B cell (primary cell): ENCODE data around the gene SELENBP1.

Experiments
- CTCF ChIP-seq: fragments of 200-600 bp; IDR thresholded peaks from one replicate; pipeline ENCODE4 v1.8.0; 2022; ENCODE audit warnings: antibody characterized with exemption, mild to moderate bottlenecking
- EZH2 ChIP-seq: IDR thresholded peaks from 2 replicates; pipeline ENCODE4 v1.6.1; 2012; ENCODE audit warnings: borderline replicate concordance, low read depth, mild to moderate bottlenecking, moderate library complexity, low read length; ENCODE audit not compliant: insufficient read depth, poor library complexity, severe bottlenecking

- TF ChIP-seq CTCF (no peak), EZH2 (no peak)
Observed at GRCh38 chr1:151416231-151416630, 43.7 kb upstream of the SELENBP1 start.
